HS-27A (cell line): ENCODE measurements around the gene SNCAIP.

Experiments
- DNase-seq: peaks from one replicate; pipeline ENCODE4 v3.0.0-alpha.2; 2012; ENCODE audit warnings: low read depth, missing footprints

SNCAIP gene

DNA sequence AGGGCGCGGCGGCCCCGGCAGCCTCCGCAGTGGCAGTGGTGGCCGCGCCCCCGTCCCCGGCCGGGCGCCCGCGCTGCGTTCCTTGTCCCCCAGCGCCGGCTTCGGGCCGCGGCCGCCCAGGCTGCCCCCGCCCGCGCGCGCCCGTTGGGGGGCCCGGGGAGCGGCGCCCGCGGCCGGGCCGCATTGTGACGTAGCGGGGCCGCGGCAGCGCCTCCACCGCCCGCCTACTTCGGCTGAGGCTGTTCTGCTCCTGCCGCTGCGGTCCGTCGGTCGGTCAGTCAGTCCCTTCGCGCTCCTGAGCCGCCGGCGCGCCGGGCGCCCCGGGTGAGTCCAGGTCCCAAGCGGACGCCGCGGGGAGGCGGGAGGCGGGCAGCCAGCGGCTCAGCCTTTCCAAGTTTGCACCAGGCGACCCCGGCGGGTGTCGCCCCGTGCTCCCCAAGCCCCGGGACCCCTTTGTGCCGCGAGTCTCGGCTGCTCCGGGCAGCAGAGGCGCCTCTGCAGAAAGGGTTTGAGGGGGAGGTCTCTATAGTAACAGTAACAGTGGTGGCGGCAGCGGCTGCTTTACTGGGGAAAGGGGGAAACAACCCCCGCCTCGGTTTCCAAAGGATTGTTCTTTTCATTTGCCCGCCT is at the start of gene SNCAIP:
TSS of gene SNCAIP (plus strand) at position 277 of the 630 bp plus-strand sequence. CDS start 78,898 bp downstream, outside the sequence.
- DNase-seq, result no peak

DNA sequence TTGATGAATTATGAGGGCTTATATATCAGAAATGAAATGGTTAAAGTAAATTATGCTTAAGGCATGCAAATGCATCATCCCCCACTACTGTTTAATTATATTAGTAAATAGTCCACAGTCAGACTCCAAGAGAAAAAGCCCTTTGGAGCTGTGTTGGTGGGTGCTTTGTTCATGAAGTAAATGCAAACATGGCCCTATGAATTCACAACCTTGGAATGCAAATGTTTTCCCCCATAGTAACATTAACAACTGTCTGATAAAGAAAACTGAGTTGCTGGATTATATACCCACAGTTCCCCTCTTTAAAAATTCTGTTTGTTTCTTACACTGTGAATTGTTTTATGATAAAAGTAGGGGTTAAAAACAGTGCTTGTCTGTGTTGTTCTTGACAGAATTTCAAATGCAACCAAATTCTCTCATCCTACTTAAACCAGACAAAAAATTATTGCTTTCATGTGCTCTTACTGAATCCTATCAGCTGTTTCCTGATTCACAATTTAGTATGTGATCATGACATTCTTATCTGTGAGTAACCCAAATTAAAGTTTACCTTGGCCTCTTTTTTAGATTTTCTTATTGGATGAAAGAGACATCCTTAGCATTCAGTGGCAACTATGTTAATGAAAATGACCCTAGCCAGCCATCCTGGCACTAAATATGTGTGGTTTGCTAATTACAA is 48.5 kb upstream of the SNCAIP start:
- no peak for DNase-seq

DNA sequence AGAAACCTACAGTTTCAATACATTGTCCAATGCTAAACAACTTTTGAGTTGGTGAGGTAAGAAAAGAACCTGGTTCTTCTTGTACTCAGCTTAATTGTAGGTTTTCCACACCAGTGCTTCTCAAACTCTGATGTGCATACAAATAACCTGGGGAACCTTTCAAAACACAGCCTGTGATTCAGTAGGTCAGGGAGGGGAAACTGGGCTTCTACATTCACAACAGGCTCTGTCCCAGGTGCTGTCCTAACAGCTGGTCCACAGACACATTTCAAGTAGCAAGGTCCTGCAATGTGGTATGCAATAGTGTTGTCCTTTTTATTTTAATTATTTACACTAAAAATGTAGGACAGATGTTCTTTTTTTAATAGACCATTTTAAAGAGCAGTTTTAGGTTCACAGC is 47.4 kb upstream of the SNCAIP start:
- no peak for DNase-seq

DNA sequence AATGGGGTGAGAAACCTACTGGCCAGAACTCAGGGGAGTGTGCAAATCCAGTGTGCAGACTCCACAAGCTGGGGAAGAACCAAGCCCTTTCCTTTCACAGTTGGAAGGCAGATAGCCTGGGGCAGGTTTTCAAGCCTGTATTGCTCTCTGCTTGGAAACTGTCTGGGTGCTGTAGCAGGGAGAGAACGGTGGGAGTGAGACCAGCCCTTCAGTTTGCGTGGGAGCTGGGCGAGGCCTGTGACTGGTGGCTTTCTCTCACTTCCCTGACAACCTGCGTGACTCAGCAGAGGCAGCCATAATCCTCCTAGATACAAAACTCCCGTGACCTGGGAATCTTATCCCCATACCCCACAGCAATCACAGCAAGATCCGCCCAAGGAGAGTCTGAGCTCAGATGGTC is 44.9 kb upstream of the SNCAIP start:
- no peak for DNase-seq

DNA sequence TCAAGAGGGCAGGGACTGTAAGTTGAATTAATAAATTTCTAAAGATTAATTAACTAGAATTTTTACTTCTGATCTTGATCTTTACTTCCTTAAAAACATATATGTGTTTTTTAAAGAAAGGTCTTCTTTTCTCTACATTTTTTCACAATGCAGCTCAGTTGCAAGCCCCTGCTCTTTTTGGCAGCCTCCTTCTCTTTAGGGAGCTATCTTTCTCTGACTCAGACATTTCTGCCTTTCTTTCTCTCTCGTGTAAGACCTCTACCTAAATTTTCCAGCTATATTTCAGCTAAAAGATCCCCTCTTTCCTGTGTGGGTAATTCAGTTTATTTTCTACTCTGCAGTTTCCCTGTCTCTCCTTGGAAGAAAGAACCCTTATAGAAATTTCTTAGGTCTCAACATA is 38.3 kb upstream of the SNCAIP start:
- no peak for DNase-seq

DNA sequence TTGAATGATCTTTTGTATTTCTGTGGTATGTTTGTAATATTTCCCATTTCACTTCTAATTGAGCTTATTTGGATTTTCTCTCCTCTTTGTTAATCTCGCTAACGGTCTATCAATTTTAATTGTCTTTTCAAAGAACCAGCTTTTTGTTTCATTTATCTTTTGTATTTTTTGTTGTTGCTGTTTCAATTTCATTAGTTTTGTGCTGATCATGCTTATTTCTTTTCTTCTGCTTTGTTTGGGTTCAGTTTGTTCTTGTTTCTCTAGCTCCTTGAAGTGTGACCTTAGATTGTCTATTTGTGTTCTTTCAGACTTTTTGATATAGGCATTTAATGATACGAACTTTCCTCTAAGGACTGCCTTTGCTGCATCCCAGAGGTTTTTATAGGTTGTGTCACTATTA is 28.4 kb upstream of the SNCAIP start:
- no peak for DNase-seq

DNA sequence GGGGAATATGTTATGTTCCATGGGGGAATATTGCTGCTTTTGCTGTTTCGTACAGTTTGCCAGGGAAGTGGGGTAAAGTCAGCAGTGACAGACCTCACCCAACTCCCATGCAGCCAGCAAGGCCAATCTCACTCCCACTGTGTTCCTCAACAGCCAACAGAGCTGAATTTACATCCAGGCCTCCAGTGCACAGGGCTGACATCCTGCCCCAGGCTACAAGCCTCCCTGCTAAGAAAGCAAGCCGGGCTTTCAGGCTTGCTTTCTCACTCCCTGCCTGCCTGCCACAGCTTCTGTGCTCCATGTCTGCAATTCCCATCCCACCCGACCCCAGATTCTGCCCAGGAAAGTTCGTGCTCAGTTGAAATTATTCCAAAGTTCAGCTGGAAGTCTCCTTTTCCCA is 25.5 kb upstream of the SNCAIP start:
- DNase-seq, result no peak

DNA sequence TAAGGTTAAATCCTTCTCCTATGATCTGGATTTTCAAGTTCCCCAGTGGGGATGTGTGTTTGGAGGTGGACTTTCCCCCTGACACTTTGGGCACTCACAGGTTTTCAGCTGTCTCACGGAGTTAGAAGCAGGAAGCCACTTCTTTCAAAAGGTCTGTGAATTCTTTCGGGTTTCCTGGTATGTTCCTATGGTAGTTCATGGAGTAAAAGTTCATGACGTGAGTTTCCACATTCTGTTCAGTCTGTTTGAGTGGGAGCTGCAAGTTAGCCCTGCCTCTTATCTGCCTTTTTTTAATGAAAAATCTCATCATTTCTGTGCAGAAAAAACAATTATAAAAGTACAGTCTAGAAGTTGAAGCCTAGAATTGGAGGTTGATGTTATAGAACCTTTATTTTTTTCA is 24.9 kb upstream of the SNCAIP start:
- DNase-seq, result no peak

DNA sequence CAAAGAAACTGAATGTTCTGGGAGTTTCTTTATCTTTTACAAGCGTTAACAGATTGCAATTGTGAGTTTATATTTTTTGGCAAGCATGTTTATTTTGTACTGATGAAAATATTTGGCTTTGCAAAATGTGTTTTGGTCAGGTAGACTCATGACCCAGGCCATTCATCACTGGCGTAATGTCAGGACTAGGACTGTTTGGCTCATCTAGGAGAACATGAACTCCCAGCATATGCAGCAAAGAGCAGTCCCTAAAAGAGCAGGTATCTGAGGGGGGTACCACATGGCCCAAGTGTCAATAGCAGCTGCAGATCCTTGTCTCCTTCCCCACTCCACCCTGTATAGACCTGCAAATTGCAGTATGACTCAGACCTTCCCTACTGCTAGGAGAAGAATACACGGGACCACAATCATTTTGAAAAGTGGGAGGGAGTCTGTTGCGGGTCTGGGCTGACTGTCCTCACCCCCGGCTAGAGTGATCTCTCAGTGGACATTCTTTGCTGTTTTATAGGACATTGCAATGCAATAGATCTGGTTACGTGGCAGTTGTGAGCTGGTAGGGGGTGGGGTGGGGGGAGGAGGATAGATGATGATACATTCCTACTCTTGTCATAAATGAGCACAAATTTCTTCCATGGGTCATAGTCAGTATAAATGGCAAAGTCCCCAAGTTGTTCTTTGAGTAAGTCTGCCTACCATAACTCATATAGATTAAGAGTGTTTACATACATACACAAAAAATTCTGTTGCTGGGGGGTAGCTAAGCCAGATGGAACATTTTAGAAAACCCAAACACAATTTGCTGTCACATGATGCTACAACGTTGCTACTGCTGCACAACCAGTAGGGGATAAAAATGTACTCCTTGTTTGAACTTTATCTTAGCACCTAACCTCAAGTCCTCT is 20.8 kb upstream of the SNCAIP start:
- DNase-seq, result no peak

DNA sequence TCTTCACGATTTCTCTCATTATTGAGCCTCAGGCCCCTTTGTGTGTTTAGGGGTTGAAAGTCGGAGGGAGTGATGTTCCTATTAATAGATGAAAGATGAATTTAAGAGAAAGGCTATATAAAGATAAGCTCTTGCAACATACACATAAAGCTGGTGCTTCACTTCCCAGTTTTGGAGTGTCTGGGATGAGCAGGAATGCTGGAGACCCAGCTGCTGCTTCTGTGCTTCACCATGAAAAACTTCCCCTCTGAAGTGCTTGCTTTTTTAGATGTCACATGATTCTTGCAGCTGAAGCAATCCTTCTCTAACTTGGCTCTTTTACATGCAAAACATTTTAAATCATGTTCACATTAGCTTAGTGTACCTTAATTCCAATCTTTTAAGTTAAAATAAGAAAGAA is 19.7 kb upstream of the SNCAIP start:
- DNase-seq, result no peak

DNA sequence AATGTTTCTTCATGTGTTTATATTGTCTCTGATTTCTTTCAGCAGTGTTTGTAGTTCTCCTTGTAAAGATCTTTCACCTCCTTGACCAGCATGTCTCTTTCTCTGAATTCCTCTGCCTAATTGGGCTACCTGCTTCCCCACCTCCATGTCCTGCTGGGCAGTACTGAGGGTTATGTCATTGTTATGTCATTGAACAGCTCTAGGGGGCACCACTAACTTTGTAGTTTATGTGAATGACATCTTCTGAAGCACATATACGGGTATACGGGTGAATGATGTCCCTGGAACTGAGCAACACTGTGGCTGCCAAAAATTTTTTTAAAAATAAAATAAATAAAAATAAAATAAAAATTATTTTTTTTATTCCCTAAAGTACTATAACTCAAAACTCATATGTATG is 16.9 kb upstream of the SNCAIP start:
- no peak for DNase-seq

DNA sequence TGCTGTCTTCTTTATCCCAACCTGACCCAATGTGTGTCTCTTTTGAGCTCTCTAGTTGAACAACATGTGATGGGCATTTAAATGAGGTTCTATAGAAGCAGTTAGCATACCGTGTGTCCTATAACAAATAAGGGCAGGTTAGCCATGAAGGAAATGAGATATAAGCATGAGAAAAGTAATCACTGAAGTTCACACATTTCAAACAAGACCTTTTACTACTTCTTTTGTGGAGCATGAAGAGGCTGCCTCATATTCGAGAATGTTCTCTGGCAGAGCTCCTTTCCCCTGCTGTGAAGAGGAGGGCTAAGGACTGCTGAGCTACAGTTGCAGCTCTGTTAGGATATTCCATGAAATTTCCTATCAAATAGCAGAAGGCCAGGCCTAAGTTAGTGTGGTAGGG is 15.2 kb upstream of the SNCAIP start:
- DNase-seq, result no peak

DNA sequence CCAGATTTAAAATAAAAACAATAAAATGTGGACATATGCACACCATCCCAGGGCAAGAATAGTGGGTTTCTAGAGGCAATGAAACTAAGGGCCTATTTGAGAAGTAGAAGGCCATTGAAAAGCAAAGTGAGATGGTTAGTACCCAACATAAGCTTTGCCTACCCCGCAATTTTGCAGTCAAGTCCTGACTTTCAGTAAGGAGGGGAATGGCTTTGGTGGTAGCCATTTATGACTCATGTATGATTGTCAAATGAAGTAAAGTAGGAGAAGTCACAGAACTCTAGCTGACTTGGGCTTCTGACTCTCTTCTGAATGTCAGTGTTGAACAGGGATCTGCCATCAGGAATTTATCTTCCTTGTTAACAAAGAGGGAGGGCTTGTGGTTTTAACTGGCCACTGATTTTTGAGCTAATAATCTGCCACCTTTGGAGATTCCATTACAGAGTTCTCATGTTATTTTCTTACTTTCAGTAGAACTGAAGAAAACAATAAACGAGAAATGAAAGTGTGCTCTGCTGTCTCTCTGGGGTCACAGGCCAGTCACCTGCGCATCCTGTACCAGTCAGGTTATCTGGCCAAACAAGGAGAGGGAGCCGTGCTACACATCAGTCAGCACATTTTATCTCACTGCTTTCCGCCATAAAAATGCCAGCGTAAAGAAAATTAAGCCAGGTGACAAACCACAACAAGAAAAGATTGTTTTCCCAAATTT is 14.3 kb upstream of the SNCAIP start:
- DNase-seq, result no peak

DNA sequence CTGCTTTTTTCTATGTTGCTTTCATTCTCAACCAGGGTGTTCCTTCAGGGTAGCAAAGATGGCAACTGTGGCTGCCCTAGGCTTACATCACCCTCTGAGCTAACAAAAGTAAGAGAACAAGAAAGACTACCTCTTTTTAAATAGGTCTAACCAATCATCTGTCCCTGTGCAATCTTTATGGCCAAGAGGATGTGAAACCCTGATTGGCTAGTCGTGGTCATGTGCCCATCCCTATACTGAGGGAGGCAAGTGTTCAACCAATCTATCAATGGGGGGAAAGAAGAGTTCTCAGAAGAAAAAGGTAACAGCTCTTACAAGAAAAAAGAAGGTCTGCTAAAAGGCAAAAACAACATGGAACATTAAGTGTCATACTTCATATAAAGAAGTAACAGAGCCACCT is 11.7 kb upstream of the SNCAIP start:
- DNase-seq, result no peak

DNA sequence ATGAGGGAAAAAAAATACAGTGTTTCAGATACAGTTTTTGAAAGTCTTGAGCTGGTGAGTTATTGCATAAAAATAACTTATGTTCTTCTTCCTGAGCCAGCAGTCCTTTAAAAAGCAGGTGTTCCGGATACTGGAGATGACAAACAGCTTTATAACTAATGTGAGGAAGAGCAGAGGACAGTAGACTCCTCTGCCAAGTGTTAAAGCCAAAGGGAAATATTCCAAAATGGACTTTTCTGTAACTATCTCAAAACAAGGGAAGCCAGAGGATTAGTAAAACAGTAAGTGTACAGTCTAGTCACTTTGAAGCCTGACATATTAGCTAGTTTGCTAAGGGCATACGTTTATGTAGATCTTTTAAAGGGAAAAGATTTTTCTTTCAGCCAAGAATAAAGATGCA is 11.0 kb upstream of the SNCAIP start:
- DNase-seq, result no peak

DNA sequence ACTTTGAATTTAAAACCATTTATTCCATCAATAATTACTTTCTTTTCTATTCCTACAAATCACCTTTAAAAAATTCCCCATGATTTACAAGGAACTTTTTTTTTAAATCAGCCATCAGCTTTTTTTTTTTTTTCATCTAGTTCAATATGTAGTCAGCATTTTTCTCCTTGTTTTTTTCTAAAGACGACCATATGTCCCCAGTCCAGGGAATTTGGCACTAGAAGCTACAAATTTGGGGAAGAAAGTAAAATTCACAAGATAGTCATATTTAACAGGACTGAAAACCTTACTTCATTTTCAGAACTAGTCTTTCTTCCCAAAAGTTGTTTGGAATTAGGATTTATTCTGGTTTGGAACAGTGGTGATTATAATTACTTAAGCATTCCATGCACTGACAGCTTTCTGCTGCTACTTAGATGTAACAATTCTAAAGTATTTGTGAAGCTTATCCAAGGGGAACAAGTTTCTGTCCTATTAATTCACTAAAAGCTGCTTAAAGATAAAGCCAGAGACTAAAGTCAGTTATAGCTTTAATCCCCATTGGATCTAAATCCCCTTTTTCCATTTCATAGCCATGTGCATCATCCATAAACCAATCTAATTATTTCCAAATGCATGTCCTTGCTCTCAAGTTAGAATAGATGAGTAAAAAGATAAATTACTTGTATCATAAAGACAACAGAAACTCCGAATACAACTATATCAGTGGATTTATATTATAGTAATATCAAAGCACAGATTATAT is 7.4 kb upstream of the SNCAIP start:
- no peak for DNase-seq

DNA sequence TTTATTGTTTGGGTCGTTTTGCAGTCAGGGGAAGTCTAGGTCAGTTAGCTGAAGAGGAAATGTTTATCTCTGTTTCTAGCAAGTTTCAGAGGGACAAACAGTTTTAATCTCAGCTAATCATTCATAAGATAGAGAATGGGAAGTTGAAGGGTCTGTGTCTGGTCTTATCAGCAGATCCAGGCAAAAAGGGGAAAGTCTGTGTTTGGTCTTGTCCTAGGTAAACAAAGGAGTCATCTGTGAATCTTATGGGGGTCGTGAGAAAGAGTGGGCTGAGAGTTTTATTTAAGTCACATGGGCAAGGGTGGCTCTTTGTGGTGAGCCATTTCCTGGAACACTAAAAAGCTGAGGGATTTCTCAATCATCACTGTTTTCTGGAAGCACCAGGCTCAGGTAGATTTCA is 5.6 kb upstream of the SNCAIP start:
- no peak for DNase-seq

DNA sequence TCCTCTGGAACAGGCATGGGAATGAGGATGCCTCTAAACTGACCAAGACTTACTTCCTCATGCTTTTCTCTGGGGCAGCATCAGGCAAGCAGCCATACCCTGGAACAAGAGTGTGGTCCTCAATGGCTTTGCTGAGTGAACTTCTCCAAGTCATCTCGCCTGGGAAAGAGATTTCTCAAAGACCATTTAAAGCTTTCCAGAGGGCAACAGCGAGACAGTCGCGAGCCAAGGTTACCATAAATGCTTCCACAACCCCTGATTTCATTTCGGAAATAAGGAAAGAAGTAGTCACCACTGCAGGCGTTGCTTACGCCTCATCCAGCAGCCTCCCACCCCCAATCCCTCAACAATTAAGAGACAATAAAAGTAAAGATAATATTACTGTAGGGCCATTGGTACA is 1.1 kb upstream of the SNCAIP start:
- DNase-seq, result no peak

DNA sequence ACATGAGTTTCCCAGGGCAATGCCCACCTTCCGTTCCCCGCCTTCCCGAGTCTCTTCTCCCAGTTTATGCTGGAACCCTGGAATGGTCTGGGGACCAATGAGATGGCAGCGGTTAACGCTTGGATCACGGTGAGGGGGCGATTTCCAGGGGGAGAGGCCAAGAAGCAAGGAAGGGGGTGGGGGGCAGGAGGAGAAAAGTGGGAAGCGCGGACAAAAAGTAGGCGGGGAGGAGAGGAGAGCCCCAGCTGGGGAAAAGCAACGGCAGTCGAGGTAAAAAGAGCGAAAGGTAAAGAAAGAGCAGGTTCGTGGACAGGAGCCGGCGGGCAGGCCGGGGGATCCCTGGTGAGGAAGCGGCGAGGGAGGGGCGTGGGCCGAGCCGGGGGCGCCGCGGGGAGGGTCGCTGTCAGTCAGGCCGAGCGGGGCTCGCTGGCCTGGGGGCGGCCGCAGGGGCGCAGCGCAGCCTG is 508 bp upstream of the SNCAIP start:
- DNase-seq, result no peak

DNA sequence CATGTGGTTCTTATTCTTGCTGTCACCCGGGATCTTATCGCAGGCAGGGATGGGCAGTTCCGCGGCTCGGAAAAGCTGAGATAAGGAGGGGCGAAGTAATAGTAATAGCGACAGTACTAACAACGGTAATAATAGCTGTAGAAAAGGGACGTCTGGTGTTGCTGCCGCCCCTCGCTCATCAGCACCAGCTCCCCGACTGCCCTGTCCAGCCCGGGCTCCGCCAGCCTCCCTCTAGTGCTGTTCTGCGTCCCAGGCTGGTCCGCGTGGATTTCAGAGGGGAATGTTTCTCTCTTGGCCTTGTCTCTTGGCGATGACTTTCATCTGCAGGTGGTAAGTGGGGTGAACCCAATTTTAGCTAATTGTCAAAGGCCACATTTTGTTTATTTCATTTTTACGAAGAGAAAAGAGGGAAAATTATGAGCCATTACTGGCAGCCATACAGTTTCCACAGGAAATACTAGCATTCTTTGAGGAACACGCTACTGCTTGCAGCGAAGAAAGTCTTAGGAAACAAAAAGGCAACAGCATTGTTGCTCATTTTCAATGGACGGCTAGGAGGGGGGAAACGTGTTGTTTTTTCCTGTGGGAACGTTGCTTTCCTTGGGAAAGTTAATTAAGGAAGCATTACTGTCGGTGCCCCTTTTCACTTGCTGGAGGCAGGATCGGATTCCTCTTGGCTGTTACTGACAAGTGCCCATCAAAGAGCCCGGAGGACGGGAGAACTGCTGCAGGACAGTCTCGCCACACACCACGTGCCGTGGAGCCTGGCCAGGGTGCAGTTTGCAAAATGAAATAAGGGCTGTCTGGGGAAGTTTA is 762 bp downstream of the SNCAIP start:
- no peak for DNase-seq

DNA sequence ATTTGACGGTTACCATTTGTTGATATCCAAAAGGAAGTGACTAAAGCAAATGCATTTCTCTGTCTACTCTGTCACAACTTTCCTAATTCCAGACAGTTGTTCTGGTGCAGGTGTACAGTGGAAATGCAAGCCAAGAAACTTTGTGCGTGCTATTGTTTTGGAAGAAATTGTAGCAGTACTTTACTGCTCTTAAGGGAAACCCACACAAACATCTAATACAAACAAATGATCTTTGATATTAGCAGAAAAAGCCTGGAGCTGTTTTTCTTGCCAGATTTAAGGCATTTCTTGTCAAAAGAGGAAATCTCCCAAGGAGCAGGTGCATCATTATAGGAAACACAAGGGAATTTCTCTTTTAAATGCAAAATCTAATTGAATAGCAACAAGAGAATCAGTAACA is 2.0 kb downstream of the SNCAIP start:
- DNase-seq, result no peak
